HAP-1 (cell line): ENCODE results near the gene TBC1D4.

Source experiments
- DNase-seq, 2 experiments: peaks; one replicate each; pipeline ENCODE4 v3.0.0-alpha.2; 2016 to 2020; ENCODE audit warnings: low spot score in 2 of 2
- H3K27me3 ChIP-seq: fragments of 250-450 bp; sonication (Bioruptor Pico); 2 replicates; pipeline ENCODE4 v1.5.1; 2020; ENCODE audit warnings: low read depth, mild to moderate bottlenecking, moderate library complexity
- H3K36me3 ChIP-seq: fragments of 250-450 bp; sonication (Bioruptor Pico); replicated peaks from 2 replicates; pipeline ENCODE4 v1.5.1; 2020; ENCODE audit warnings: mild to moderate bottlenecking
- H3K4me1 ChIP-seq: fragments of 250-450 bp; sonication (Bioruptor Pico); 2 replicates; pipeline ENCODE4 v1.5.1; 2020; ENCODE audit warnings: mild to moderate bottlenecking
- H3K4me3 ChIP-seq: fragments of 250-450 bp; sonication (Bioruptor Pico); 2 replicates; pipeline ENCODE4 v1.5.1; 2020; ENCODE audit warnings: mild to moderate bottlenecking, moderate library complexity
- H3K9me3 ChIP-seq: fragments of 250-450 bp; sonication (Bioruptor Pico); 2 replicates; pipeline ENCODE4 v1.5.1; 2020; ENCODE audit warnings: mild to moderate bottlenecking, moderate library complexity
- in situ Hi-C: fragments of 300-500 bp; cut with MboI; formaldehyde crosslinking; loops from 3 replicates; pipeline ENCODE4 v1.14.3; 2020; ENCODE audit warnings: low sequenced_read_pairs, inconsistent platforms, mixed read lengths

The TBC1D4 gene

DNA sequence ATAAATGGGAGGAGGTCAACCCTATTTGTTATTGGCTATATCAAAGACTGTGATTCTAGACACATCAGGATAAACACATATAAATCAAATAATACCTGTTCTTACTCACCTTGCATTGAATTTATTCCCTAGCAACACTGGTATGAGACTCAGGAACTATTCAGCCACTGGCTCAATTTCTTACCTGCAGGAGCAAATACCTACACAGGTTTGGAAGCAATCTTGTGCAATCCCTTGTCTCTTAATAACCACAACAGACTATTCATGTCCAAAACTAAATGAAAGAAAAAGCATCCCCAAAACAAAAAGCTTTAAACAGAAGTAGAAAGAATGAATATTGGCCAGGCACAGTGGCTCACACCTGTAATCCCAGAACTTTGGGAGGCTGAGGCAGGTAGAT is 55.5 kb downstream of the TBC1D4 start:
- H3K27me3 ChIP-seq, result no peaks in the 10 kb centered on the region
- in situ Hi-C loops, result no loop called here
- DNase-seq, result no peak
- no peaks in the 10 kb centered on the region for H3K9me3 ChIP-seq
- H3K36me3 ChIP-seq, result no peaks in the 10 kb centered on the region
- no peak overlapping the region for H3K4me3 ChIP-seq
- H3K4me1 ChIP-seq, result peaks cover 5% of the 10 kb centered on the region; the same call in 1 of the 2 replicates

DNA sequence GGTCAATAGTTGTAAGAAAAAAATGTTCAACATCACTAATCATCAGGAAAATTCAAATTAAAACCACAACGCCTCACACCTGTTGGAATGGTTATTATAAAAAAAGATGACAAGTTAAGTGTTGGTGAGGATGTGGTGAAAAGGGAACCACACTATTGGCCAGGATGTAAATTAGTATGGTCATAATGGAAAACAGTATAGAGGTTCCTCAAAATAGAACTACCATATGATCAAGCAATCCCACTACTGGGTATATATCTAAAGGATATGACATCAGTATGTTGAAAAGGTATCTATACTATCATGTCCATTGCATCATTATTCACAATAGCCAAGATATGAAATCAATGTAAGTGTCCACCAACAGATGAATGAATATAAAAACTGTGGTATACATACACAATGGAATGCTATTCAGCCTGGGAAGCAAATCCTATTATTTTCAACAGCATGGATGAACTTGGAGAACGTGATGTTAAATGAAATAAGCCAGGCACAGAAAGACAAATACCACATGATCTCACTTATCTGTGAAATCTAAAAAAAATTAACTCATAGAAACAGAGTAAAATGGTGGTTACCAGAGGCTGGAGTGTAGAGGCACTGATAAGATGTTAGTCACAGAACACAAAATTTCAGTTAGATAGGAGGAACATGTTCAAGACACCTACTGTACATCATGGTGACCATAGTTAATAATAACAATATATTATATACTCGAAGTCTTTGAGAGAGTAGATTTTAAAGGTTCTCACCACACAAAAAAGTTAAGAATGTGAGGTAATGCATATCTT is 56.6 kb downstream of the TBC1D4 start:
- Histone ChIP-seq H3K9me3 (no peaks in the 10 kb centered on the region), H3K4me3 (no peak overlapping the region), H3K27me3 (no peaks in the 10 kb centered on the region), H3K4me1 (no peaks in the 10 kb centered on the region), H3K36me3 (no peaks in the 10 kb centered on the region)
- no peak for DNase-seq
- in situ Hi-C loops, result no loop called here

DNA sequence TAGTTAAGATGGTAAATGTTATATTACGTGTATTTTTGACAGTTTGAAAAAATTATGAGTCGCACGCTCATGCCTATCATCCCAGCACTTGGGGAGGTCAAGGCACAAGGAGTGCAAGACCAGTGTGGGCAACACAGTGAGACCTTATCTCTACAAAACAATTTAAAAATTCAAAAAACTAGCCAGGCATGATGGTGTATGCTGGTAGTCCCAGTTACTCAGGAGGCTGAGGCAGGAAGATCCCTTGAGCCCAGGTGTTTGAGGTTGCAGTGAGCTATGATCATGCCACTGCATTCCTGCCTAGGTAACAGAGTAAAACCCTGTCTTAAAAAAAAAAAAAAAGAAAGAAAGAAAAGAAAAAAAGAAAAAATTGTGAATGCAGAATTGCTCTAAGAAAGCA is 58.0 kb downstream of the TBC1D4 start:
- in situ Hi-C loops, result no loop called here
- H3K27me3 ChIP-seq, result no peaks in the 10 kb centered on the region
- no peaks in the 10 kb centered on the region for H3K4me1 ChIP-seq
- no peaks in the 10 kb centered on the region for H3K36me3 ChIP-seq
- H3K9me3 ChIP-seq, result no peaks in the 10 kb centered on the region
- no peak for DNase-seq
- no peak overlapping the region for H3K4me3 ChIP-seq

DNA sequence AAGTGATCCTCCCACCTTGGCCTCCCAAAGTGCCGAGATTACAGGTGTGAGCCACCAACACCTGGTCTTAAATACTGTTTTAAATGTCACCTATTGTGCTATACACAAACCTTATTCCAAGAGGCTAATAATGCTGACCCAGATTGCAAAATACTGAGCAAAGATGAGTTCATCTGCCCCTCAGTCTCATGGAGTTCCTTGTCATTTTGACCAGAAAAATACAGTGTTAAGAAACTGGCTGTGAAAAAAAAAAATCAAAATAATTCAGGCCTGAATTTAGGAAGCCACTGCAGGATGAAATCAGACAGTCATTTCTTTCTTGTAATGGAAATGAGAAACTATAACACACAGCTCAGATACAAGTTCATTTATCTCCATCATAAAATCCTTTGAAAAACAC is 59.9 kb downstream of the TBC1D4 start:
- Histone ChIP-seq H3K36me3 (no peaks in the 10 kb centered on the region), H3K4me1 (no peaks in the 10 kb centered on the region), H3K4me3 (no peak overlapping the region), H3K9me3 (no peaks in the 10 kb centered on the region), H3K27me3 (no peaks in the 10 kb centered on the region)
- no peak for DNase-seq
- in situ Hi-C loops, result no loop called here

DNA sequence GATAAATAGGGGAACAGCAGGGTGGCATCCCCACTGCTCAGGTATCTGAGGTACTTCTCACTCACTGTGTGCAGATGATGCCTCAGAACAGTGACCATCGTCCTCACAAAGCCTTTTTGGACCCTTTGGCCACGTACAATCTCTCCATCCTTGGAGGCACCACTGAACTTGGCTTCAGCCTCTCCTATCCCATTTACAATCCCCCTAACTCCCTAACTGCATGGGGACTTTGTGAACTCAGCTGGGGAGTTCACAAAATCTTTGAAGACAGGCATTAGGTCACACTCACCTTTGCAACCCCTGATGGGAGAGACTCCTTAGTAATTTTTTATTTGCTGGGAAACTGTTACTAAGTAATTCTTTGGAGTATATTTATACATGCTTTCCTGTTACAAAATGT is 60.8 kb downstream of the TBC1D4 start:
- Histone ChIP-seq H3K36me3 (no peaks in the 10 kb centered on the region), H3K9me3 (no peaks in the 10 kb centered on the region), H3K4me1 (no peaks in the 10 kb centered on the region), H3K4me3 (no peak overlapping the region), H3K27me3 (no peaks in the 10 kb centered on the region)
- DNase-seq, result no peak
- in situ Hi-C loops, result no loop called here

DNA sequence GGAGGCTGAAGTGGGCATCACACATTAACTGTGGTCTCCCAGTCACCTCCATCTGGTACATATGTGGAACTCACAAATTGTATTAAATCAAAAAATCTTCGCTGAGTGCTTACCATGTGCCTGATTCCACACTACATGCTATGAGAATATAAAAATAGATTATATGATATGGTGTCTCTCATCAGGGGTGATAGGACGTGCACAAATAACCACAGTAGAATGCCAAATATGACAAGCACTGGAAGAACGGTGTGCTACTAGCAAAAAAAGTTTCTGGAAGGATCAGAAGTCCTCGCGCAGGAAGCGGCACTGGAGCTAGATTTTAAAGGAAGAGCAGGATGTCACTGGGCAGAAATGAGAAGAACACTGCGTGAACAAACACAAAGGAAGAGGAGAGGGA is 62.3 kb downstream of the TBC1D4 start:
- H3K27me3 ChIP-seq, result no peaks in the 10 kb centered on the region
- DNase-seq, result no peak
- H3K36me3 ChIP-seq, result no peaks in the 10 kb centered on the region
- no peak overlapping the region for H3K4me3 ChIP-seq
- no peaks in the 10 kb centered on the region for H3K9me3 ChIP-seq
- no peaks in the 10 kb centered on the region for H3K4me1 ChIP-seq
- in situ Hi-C loops, result no loop called here

DNA sequence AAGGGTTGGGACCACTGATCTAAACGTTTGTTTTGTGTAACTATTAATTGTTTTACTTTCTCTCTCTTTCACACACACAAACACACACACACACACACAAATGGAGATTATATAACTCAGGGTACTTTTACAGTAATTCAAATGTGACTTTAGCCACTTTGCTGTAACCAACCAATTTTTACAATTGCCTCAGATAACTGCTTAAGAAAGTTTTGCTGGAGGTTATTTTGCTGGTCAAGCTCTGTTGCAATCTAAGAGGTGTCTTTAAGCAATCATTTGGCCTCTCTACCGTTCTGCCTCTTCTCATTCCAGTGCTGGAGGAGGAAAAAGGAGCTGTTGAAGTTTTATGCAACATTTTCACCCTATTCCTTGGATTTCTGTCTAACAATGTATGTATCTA is 63.0 kb downstream of the TBC1D4 start:
- Histone ChIP-seq H3K9me3 (no peaks in the 10 kb centered on the region), H3K36me3 (no peaks in the 10 kb centered on the region), H3K4me1 (no peaks in the 10 kb centered on the region), H3K4me3 (no peak overlapping the region), H3K27me3 (no peaks in the 10 kb centered on the region)
- in situ Hi-C loops, result no loop called here
- no peak for DNase-seq

DNA sequence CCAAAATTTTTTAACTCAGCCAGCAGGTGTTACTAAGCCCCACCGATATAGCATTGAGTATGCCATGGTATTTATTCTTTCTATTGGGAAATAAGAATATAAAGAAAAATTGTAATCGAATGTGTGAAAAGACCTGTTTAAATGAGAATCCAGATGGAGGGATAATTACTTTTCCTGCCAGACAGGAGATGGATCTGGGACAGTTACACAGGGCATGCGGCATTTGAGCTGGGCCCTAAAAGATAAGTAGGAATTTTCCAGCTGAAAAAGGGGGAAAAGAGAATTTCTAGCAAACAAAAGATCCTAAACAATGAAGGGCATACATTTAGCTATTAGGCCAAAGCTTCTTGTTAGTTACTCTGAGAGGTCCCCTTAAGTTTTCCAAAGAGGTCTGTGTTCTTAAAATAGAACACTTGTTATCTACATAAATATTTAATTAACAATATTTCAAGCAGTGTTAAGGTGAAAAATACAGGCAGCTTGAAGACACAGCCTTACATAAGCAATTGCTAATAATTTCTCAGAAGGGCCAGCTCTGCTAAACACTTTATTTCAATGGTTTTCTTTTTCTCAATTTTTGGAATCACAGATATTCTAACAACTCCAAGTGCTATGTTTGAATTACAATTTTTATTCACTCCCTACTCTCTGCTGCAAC is 63.7 kb downstream of the TBC1D4 start:
- Histone ChIP-seq H3K27me3 (no peaks in the 10 kb centered on the region), H3K36me3 (no peaks in the 10 kb centered on the region), H3K4me3 (no peak overlapping the region), H3K4me1 (no peaks in the 10 kb centered on the region), H3K9me3 (no peaks in the 10 kb centered on the region)
- DNase-seq, result no peak
- in situ Hi-C loops, result no loop called here

DNA sequence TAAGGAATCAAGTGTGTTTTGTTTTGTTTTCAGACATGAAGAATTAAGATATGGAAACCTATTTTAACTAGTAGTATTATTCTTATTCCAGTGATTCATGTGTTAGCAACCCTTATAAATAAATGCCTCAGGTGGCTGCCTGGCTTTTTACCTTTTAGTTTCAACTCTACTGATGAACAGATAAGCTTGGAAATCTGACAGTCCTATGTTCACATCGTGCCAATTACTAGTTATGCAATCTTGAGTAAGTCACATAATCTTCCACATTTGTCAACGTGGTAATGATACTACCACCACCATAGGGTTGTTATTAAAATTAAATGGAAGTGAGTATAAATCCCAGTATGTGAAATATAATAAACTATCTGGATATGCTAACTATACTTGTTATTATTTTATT is 64.3 kb downstream of the TBC1D4 start:
- no peak overlapping the region for H3K4me3 ChIP-seq
- H3K4me1 ChIP-seq, result no peaks in the 10 kb centered on the region
- H3K27me3 ChIP-seq, result no peaks in the 10 kb centered on the region
- in situ Hi-C loops, result no loop called here
- no peak for DNase-seq
- H3K36me3 ChIP-seq, result no peaks in the 10 kb centered on the region
- H3K9me3 ChIP-seq, result no peaks in the 10 kb centered on the region

DNA sequence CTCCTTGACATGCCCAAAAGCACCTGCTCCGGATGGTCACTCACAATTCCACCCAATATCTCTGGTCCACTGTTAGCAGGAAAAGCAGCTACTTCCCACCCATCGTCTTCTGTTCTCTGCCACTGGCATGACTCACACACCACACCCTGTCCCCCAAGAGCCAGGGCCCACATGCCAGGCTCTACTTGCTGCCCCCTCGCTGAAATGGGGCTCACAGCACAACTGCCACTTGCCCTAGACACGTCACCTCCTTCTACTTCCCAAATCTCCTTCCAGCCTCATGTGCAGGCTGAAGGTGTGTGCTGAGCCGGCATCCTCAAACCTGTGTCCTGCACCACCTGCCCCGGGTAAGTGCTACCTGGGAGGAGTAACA is 65.0 kb downstream of the TBC1D4 start:
- Histone ChIP-seq H3K9me3 (no peaks in the 10 kb centered on the region), H3K36me3 (no peaks in the 10 kb centered on the region), H3K4me1 (no peaks in the 10 kb centered on the region), H3K27me3 (no peaks in the 10 kb centered on the region), H3K4me3 (no peak overlapping the region)
- no peak for DNase-seq
- in situ Hi-C loops, result no loop called here

DNA sequence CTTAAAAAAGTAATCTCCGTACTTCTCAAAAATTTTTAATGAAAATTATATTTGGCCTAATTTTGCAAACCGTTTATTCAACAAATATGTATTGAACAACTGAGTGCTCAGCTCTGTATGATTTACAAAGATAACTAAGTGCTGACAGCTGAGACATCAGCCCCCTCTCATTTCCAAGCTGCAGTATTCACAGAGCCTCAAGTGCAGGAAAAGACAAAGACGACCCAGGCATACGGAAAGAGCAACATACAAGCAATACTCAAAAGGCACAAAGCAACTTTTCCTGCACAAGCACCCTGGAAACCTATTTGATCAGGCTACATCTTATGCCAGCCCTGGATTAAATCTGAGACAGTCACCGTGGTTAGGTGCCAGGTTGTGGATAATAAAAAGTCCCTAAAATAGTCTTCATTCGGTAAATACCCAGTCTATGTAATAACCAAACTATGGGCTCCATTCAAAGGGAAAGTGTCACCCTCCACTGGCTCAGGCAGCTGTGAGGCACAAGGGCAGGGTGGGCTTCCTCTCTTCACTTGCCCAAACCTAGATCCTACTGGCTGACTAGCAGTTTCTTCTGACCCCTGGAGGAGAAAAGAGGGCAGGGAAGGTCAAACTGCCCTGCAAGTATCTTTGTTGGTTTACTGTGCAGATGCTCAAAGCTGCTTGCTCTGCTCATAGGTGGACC is 65.5 kb downstream of the TBC1D4 start:
- no peak for DNase-seq
- in situ Hi-C loops, result no loop called here
- Histone ChIP-seq H3K27me3 (no peaks in the 10 kb centered on the region), H3K4me3 (no peak overlapping the region), H3K9me3 (no peaks in the 10 kb centered on the region), H3K36me3 (no peaks in the 10 kb centered on the region), H3K4me1 (no peaks in the 10 kb centered on the region)

DNA sequence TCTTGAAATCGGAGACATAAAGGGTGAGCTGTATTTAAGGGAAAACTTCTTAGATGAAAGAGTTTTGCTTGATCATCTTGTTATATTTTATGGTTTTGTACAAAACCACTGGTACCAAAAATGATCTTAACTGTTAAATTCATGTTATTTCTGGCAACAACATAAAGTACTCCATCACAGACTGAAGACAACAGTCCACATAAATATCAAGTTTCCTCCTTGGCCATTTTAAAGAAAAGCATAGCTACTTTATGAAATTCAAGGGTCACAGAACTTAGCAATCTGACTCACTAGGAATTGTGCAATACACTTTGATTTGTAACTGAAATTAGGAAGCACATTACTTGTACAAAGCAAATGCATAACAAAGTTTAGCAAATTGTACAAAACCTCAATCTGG is 66.3 kb downstream of the TBC1D4 start:
- H3K4me1 ChIP-seq, result no peaks in the 10 kb centered on the region
- in situ Hi-C loops, result no loop called here
- no peak for DNase-seq

DNA sequence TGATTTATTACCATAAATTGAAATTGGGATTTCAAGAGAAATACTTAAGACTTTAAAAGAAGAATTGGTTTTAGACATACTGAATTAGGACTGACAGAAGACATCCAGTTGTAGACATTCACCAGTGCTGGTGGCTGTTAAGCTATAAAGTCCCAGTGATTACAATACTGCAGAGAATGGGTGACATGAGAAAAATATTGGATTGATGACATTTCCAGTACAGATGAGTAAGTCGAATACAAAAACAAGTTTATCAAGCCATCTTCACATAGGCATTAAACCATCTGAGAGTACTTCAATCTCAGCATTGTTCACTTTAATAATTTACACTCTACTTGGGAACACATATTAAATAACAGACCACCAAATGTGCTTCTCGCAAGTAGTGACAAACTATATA is 66.8 kb downstream of the TBC1D4 start:
- in situ Hi-C loops, result no loop called here
- no peaks in the 10 kb centered on the region for H3K36me3 ChIP-seq
- no peaks in the 10 kb centered on the region for H3K9me3 ChIP-seq
- DNase-seq, result no peak
- H3K4me1 ChIP-seq, result no peaks in the 10 kb centered on the region
- no peak overlapping the region for H3K4me3 ChIP-seq
- no peaks in the 10 kb centered on the region for H3K27me3 ChIP-seq

More for the DNA sequence above, 66.3 kb downstream of the TBC1D4 start:
- Histone ChIP-seq H3K9me3 (no peaks in the 10 kb centered on the region), H3K27me3 (no peaks in the 10 kb centered on the region), H3K36me3 (no peaks in the 10 kb centered on the region), H3K4me3 (no peak overlapping the region)

DNA sequence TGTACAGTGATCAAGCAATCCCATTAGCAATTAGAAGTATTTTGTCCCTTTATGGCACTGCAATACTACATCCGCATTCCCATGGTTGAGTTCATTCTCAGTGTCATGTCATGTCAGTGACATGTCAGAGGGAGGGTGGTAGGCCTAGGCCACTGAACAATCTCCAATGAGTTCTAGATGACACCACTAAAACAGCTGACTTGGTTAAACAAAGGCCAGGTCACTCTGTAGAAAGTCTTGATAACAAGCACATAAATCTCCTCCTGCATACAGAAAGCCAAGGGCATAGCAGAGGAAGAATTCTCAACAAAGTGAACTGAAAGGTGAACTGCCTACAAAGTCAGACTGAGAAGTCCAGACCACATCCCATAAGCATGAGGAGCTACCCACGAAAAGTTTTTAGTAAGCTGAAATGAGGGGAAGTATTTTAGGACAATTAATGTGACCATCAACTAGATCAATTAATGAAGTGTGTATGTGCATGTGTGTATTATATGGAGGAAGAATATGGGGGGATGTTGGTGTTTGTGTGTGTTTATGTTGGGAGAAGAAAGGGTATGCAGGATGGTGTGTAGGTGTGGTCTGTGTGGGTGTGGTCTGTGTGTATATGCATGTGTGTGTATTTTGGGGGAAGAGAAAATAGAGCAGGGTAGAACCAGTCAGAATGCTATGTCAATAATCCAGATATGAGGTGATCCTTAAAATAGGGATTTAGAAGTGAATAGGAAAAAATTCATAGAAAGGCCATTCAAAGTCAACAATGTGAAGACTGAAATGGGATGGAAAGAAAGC is 67.7 kb downstream of the TBC1D4 start:
- no peak for DNase-seq
- no peaks in the 10 kb centered on the region for H3K36me3 ChIP-seq
- H3K4me1 ChIP-seq, result no peaks in the 10 kb centered on the region
- H3K4me3 ChIP-seq, result no peak overlapping the region
- in situ Hi-C loops, result no loop called here
- no peaks in the 10 kb centered on the region for H3K9me3 ChIP-seq
- H3K27me3 ChIP-seq, result no peaks in the 10 kb centered on the region
